K562 (cell line): ENCODE data around the gene ZNF598. TPM values are rescaled to one million over a fixed set of nuclear protein-coding genes. Genes with fewer than 3 reads are reported as not detected.

ENCODE experiments used
- ATAC-seq: fragments of 200-7000 bp; cut with Tn5 transposase; 3 replicates; pipeline ENCODE4 v1.9.1; 2020; ENCODE audit warnings: moderate library complexity
- BruUV-seq: library from RNA; stranded (reverse); fragments of 400-500 nt; replicated peaks from 2 replicates; lab custom pipeline; 2021; lab: Mats Ljungman, UMichigan
- CTCF ChIA-PET: fragments of 300-600 bp; formaldehyde crosslinking; extraction: SDS; loops from one replicate; lab custom pipeline; 2021; ENCODE audit warnings: low intra/inter-chr PET ratio; lab: Yijun Ruan, JAX
- POLR2A ChIA-PET: fragments of 300-600, 350-650 bp; sonication (Branson Sonifier 250); formaldehyde crosslinking; extraction: SDS; loops from one replicate; lab custom pipeline; 2021; ENCODE audit warnings: antibody characterized with exemption, inconsistent platforms; lab: Yijun Ruan, JAX
- DNase-seq, 4 experiments: peaks; one replicate each; pipeline versions ENCODE4 v3.0.0 to v3.0.0-alpha.2; 2011 to 2018; ENCODE audit warnings: low spot score in 3 of 4, mixed read lengths in 3 of 4; ENCODE audit errors: extremely low read depth in 1 of 4
- FAIRE-seq: peaks from 2 replicates; lab custom pipeline; 2011; peaks lifted over from hg19 to GRCh38; lab: Jason Lieb, UNC
- H2AFZ ChIP-seq: 2 replicates; pipeline ENCODE4 v1.6.0; 2011; ENCODE audit warnings: low read depth, low read length, control low read depth, inconsistent platforms
- H3K27ac ChIP-seq: fragments of 200-600 bp; 3 replicates; pipeline ENCODE4 v1.8.0; 2011; ENCODE audit warnings: low read depth, mild to moderate bottlenecking, control low read depth, inconsistent platforms, low read length, moderate library complexity, mixed read lengths; ENCODE audit errors: extremely low read depth
- H3K27me3 ChIP-seq, 2 experiments: fragments of 300-600 bp in 1 of 2; 2 replicates in 1 of 2; 3 replicates in 1 of 2; pipeline versions ENCODE4 v1.6.0 to v1.8.0; 2011; ENCODE audit warnings: inconsistent platforms in 2 of 2, low read length in 2 of 2, mild to moderate bottlenecking in 1 of 2, mixed read lengths in 1 of 2, moderate library complexity in 1 of 2; ENCODE audit not compliant: control insufficient read depth in 2 of 2, insufficient read depth in 2 of 2
- H3K36me3 ChIP-seq: fragments of 300-600 bp; 3 replicates; pipeline ENCODE4 v1.8.0; 2011; ENCODE audit warnings: mild to moderate bottlenecking, low read length, inconsistent platforms; ENCODE audit not compliant: control insufficient read depth, insufficient read depth
- H3K4me1 ChIP-seq, 2 experiments: fragments of 200-600 bp in 1 of 2; replicated peaks in 1 of 2; 2 replicates in 1 of 2; 3 replicates in 1 of 2; pipeline versions ENCODE4 v1.5.1 to v1.8.0; 2011; ENCODE audit warnings: inconsistent platforms in 2 of 2, low read length in 2 of 2, mild to moderate bottlenecking in 1 of 2, mixed read lengths in 1 of 2, moderate library complexity in 1 of 2; ENCODE audit not compliant: control insufficient read depth in 2 of 2, insufficient read depth in 2 of 2
- H3K4me2 ChIP-seq: 2 replicates; pipeline ENCODE4 v1.6.1; 2011; ENCODE audit warnings: low read length, control low read depth, inconsistent platforms, mixed read lengths; ENCODE audit not compliant: insufficient read depth
- H3K4me3 ChIP-seq: fragments of 200-600 bp; sonication (generic), shearing (Covaris generic); 2 replicates; pipeline ENCODE4 v1.5.1; 2016; ENCODE audit warnings: control low read depth, inconsistent platforms
- H3K79me2 ChIP-seq: fragments of 200-600 bp; 3 replicates; pipeline ENCODE4 v1.8.0; 2011; ENCODE audit warnings: low read length, inconsistent platforms; ENCODE audit not compliant: control insufficient read depth, insufficient read depth
- H3K9ac ChIP-seq, 2 experiments: 2 replicates each; pipeline versions ENCODE4 v1.6.0 to v1.6.1; 2011; ENCODE audit warnings: low read depth in 2 of 2, low read length in 2 of 2, control low read depth in 1 of 2, inconsistent platforms in 1 of 2, mild to moderate bottlenecking in 1 of 2, mixed read lengths in 1 of 2; ENCODE audit not compliant: insufficient read depth in 1 of 2
- H3K9me1 ChIP-seq: one replicate; pipeline ENCODE4 v1.6.0; 2011; ENCODE audit warnings: inconsistent platforms, mild to moderate bottlenecking, low read length, moderate library complexity; ENCODE audit not compliant: control insufficient read depth, insufficient read depth
- H3K9me3 ChIP-seq: replicated peaks from 2 replicates; pipeline ENCODE4 v1.5.1; 2011; ENCODE audit warnings: low read depth, low read length, inconsistent platforms; ENCODE audit not compliant: control insufficient read depth, insufficient read depth
- H4K20me1 ChIP-seq: replicated peaks from 2 replicates; pipeline ENCODE4 v1.6.1; 2011; ENCODE audit warnings: low read length, inconsistent platforms, mixed read lengths; ENCODE audit not compliant: control insufficient read depth, insufficient read depth
- ZNF41 ChIP-seq: fragments of 250-450 bp; sonication (Bioruptor Pico); conservative IDR thresholded peaks from 2 replicates; pipeline ENCODE4 v1.4.0; 2020; ENCODE audit warnings: mild to moderate bottlenecking
- WGBS: fragments of 100-300 bp; shearing (Covaris generic); methylation state at CpG from one replicate; pipeline ENCODE4 v1.1.6; 2016; ENCODE audit warnings: low coverage, mixed read lengths; ENCODE audit not compliant: insufficient coverage; ENCODE audit errors: missing lambda C conversion rate; 5-methylcytosine and 5-hydroxymethylcytosine counted together
- in situ Hi-C: fragments of 300-500 bp; cut with MboI; formaldehyde crosslinking; loops from 4 replicates; pipeline ENCODE4 v1.15.0; 2018; ENCODE audit warnings: inconsistent platforms, mixed read lengths
- intact Hi-C: fragments of 100-400 bp; cut with micrococcal nuclease; formaldehyde crosslinking; loops from 2 replicates; pipeline ENCODE4 v1.14.2; 2022
- polyA plus RNA-seq, 8 experiments: library from polyadenylated mRNA; depleted of rRNA in 4 of 8; stranded (reverse) in 5 of 8; unstranded in 3 of 8; fragments of >200 nt; fragmentation: Nextera tagmentation in 2 of 8; fragmentation: Illumina TruSeq in 1 of 8; extraction: Ambion mirVana in 2 of 8; extraction: Trizol in 1 of 8; gene quantifications; 2 replicates each; pipeline versions ENCODE4 v1.2.1 to v1.2.3, GENCODE V29; 2011 to 2014; ENCODE audit warnings: inconsistent platforms in 1 of 8, missing spikeins in 1 of 8
- total RNA-seq, 7 experiments: library from RNA; depleted of rRNA in 6 of 7; stranded (reverse); fragments of >200 nt in 6 of 7; fragmentation: Illumina TruSeq in 2 of 7; extraction: Trizol in 2 of 7; gene quantifications; 2 replicates each; pipeline versions ENCODE4 v1.2.1 to v1.2.3, GENCODE V29; 2011 to 2021; ENCODE audit warnings: low replicate concordance in 1 of 7
- TF ChIP-seq, protein P1 (sequence below): fragments of 450-650 bp; IDR thresholded peaks from 2 replicates; pipeline ENCODE4 v1.6.1; 2018; ENCODE audit not compliant: partially characterized antibody

The ZNF598 gene
- total and polyA plus RNA-seq, 9 of the 15 experiments (the other 6 are each of a cell fraction or from before 2014, with no cell fraction given): 0.11 to 115 (median 29.6) TPM

- Histone ChIP-seq H3K4me3 (peak overlapping the region; percentile 99), H3K9ac (peak overlapping the region; percentile 53 to 89), H3K9me3 (no peaks in the 10 kb centered on the region), H2AFZ (peak overlapping the region; percentile 95), H4K20me1 (no peaks in the 10 kb centered on the region), H3K4me1 (peaks cover 11 to 60% of the 10 kb centered on the region in 2 experiments; a peak in 4 of 5 replicates), H3K27me3 (no peaks in the 10 kb centered on the region), H3K9me1 (no peaks in the 10 kb centered on the region), H3K36me3 (peaks cover 40% of the 10 kb centered on the region; the same call in 1 of the 3 replicates), H3K4me2 (peak overlapping the region; percentile 91), H3K79me2 (peaks cover 20% of the 10 kb centered on the region), H3K27ac (peak overlapping the region; percentile 14; the same call in 1 of the 3 replicates)
- ATAC-seq (peak; percentile 41), DNase-seq (no peak), FAIRE-seq (no peak)
- no TSS peak for BruUV-seq
- intact Hi-C loops (no loop called here), in situ Hi-C loops (no loop called here)
- TF ChIP-seq, protein P1, sequence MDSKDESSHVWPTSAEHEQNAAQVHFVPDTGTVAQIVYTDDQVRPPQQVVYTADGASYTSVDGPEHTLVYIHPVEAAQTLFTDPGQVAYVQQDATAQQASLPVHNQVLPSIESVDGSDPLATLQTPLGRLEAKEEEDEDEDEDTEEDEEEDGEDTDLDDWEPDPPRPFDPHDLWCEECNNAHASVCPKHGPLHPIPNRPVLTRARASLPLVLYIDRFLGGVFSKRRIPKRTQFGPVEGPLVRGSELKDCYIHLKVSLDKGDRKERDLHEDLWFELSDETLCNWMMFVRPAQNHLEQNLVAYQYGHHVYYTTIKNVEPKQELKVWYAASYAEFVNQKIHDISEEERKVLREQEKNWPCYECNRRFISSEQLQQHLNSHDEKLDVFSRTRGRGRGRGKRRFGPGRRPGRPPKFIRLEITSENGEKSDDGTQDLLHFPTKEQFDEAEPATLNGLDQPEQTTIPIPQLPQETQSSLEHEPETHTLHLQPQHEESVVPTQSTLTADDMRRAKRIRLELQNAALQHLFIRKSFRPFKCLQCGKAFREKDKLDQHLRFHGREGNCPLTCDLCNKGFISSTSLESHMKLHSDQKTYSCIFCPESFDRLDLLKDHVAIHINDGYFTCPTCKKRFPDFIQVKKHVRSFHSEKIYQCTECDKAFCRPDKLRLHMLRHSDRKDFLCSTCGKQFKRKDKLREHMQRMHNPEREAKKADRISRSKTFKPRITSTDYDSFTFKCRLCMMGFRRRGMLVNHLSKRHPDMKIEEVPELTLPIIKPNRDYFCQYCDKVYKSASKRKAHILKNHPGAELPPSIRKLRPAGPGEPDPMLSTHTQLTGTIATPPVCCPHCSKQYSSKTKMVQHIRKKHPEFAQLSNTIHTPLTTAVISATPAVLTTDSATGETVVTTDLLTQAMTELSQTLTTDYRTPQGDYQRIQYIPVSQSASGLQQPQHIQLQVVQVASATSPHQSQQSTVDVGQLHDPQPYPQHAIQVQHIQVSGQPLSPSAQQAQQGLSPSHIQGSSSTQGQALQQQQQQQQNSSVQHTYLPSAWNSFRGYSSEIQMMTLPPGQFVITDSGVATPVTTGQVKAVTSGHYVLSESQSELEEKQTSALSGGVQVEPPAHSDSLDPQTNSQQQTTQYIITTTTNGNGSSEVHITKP: peak; percentile 76
- TF ChIP-seq ZNF41 (CRISPR knock-in tag): no peak
- WGBS: 19% methylated on average over 7 of the region's 8 CpGs
- CTCF ChIA-PET: no interaction called here
- POLR2A ChIA-PET: interaction anchor here (1.1 to 3.2 kb wide), 5 partner anchors 9 to 107 kb away, joined by 4 to 24 read pairs (median 6); partner anchors contain the start of genes RPS2 and TRAF7
Observed at GRCh38 chr16:2046893-2047329, 37.3 kb upstream of the ZNF598 start.
